Measurements from ENCODE around the gene VSTM1.

DNA sequence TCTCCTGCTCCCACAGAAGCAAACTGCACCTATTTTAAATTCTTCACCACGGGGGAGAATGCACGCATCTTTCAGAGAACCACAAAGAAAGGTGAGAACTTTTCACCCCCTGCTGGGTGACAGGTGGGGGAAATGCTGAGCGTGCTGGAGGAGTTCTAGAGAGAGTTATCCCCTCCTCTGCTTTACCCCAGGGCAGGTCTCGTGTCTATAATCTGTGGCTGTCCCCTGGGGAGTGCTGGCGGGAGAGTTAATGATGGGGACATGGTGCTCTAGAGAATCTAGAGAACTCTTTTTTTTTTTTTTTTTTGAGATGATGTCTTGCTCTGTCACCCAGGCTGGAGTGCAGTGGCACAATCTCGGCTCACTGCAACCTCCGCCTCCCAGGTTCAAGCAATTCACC lies 65.5 kb downstream of the VSTM1 start:
- TF ChIP-seq EZH2phosphoT487 (IDR thresholded peaks at IDR 0.05; ENCODE audit: borderline replicate concordance, low read length) = no peak
- TF ChIP-seq, protein P1, sequence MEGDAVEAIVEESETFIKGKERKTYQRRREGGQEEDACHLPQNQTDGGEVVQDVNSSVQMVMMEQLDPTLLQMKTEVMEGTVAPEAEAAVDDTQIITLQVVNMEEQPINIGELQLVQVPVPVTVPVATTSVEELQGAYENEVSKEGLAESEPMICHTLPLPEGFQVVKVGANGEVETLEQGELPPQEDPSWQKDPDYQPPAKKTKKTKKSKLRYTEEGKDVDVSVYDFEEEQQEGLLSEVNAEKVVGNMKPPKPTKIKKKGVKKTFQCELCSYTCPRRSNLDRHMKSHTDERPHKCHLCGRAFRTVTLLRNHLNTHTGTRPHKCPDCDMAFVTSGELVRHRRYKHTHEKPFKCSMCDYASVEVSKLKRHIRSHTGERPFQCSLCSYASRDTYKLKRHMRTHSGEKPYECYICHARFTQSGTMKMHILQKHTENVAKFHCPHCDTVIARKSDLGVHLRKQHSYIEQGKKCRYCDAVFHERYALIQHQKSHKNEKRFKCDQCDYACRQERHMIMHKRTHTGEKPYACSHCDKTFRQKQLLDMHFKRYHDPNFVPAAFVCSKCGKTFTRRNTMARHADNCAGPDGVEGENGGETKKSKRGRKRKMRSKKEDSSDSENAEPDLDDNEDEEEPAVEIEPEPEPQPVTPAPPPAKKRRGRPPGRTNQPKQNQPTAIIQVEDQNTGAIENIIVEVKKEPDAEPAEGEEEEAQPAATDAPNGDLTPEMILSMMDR (conservative IDR thresholded peaks at IDR 0.05; ENCODE audit: low read depth, low read length) = no peak

All from PC-3 (cell line).